Liver (tissue), 9 donors: Measurements from ENCODE around the gene MEGF11. TPM values are rescaled to one million over a fixed set of nuclear protein-coding genes. Genes with fewer than 3 reads are reported as not detected.

Source experiments
- DNase-seq: peaks from one replicate; pipeline ENCODE4 v3.0.0-alpha.2; 2017; ENCODE audit warnings: low spot score
- H3K27ac ChIP-seq, 2 donors: one replicate each; pipeline ENCODE4 v1.7.0; 2013; ENCODE audit warnings: inconsistent platforms in 2 of 2, low read length in 2 of 2, control low read depth in 1 of 2, low read depth in 1 of 2, mild to moderate bottlenecking in 1 of 2
- H3K27me3 ChIP-seq, 4 donors: one replicate each; pipeline versions ENCODE4 v1.6.1 to v1.7.0; 2013; ENCODE audit warnings: low read length in 3 of 4, inconsistent platforms in 1 of 4, mild to moderate bottlenecking in 1 of 4, moderate library complexity in 1 of 4; ENCODE audit not compliant: control insufficient read depth in 4 of 4, insufficient read depth in 4 of 4
- H3K36me3 ChIP-seq, 4 donors: one replicate each; pipeline versions ENCODE4 v1.6.1 to v1.7.0; 2013; ENCODE audit warnings: low read length in 3 of 4, mild to moderate bottlenecking in 3 of 4, low read depth in 1 of 4, moderate library complexity in 1 of 4; ENCODE audit not compliant: control insufficient read depth in 4 of 4, insufficient read depth in 3 of 4
- H3K4me1 ChIP-seq, 4 donors: one replicate each; pipeline versions ENCODE4 v1.6.1 to v1.7.0; 2013; ENCODE audit warnings: low read length in 3 of 4, mild to moderate bottlenecking in 3 of 4, moderate library complexity in 1 of 4; ENCODE audit not compliant: control insufficient read depth in 4 of 4, insufficient read depth in 4 of 4
- H3K4me3 ChIP-seq, 3 donors: one replicate each; pipeline versions ENCODE4 v1.6.1 to v1.7.0; 2013; ENCODE audit warnings: low read length in 3 of 3, control low read depth in 1 of 3, low read depth in 1 of 3, mild to moderate bottlenecking in 1 of 3
- H3K9ac ChIP-seq, 2 donors: one replicate each; pipeline ENCODE4 v1.7.0; 2013; ENCODE audit warnings: low read length in 2 of 2, mild to moderate bottlenecking in 2 of 2, moderate library complexity in 2 of 2, control low read depth in 1 of 2, low read depth in 1 of 2
- H3K9me3 ChIP-seq, 4 donors: one replicate each; pipeline versions ENCODE4 v1.6.1 to v1.7.0; 2013; ENCODE audit warnings: low read length in 3 of 4; ENCODE audit not compliant: control insufficient read depth in 4 of 4
- EGR1 ChIP-seq, 2 donors: IDR thresholded peaks; 2 replicates each; pipeline ENCODE4 v1.6.1; 2016 to 2018; ENCODE audit warnings: antibody characterized with exemption in 2 of 2, low read depth in 2 of 2
- FOXA1 ChIP-seq: IDR thresholded peaks from 2 replicates; pipeline ENCODE4 v1.6.1; 2016; ENCODE audit warnings: antibody characterized with exemption
- FOXA2 ChIP-seq: IDR thresholded peaks from 2 replicates; pipeline ENCODE4 v1.6.1; 2016; ENCODE audit warnings: antibody characterized with exemption
- GABPA ChIP-seq, 2 donors: IDR thresholded peaks in 1 of 2; conservative IDR thresholded peaks in 1 of 2; 2 replicates each; pipeline ENCODE4 v1.6.1; 2016; ENCODE audit warnings: antibody characterized with exemption in 2 of 2, mild to moderate bottlenecking in 1 of 2, moderate library complexity in 1 of 2
- HNF4A ChIP-seq, 2 donors: conservative IDR thresholded peaks; 2 replicates each; pipeline ENCODE4 v1.6.1; 2016; ENCODE audit warnings: antibody characterized with exemption in 2 of 2, mild to moderate bottlenecking in 2 of 2
- HNF4G ChIP-seq: IDR thresholded peaks from 2 replicates; pipeline ENCODE4 v1.6.1; 2016; ENCODE audit warnings: antibody characterized with exemption
- JUND ChIP-seq, 2 donors: IDR thresholded peaks; 2 replicates each; pipeline ENCODE4 v1.6.1; 2016; ENCODE audit warnings: antibody characterized with exemption in 2 of 2
- NR2F2 ChIP-seq: IDR thresholded peaks from 2 replicates; pipeline ENCODE4 v1.6.1; 2016; ENCODE audit warnings: antibody characterized with exemption
- RAD21 ChIP-seq, 2 donors: IDR thresholded peaks; 2 replicates each; pipeline ENCODE4 v1.6.1; 2016; ENCODE audit warnings: antibody characterized with exemption in 2 of 2, mild to moderate bottlenecking in 2 of 2
- RXRA ChIP-seq, 2 donors: IDR thresholded peaks; 2 replicates each; pipeline ENCODE4 v1.6.1; 2017 to 2018; ENCODE audit warnings: antibody characterized with exemption in 2 of 2, mild to moderate bottlenecking in 1 of 2
- SP1 ChIP-seq: IDR thresholded peaks from 2 replicates; pipeline ENCODE4 v1.6.1; 2018; ENCODE audit warnings: antibody characterized with exemption, mild to moderate bottlenecking
- TAF1 ChIP-seq: conservative IDR thresholded peaks from 2 replicates; pipeline ENCODE4 v1.6.1; 2016; ENCODE audit warnings: antibody characterized with exemption, mild to moderate bottlenecking
- YY1 ChIP-seq: IDR thresholded peaks from 2 replicates; pipeline ENCODE4 v1.6.1; 2016; ENCODE audit warnings: antibody characterized with exemption, mild to moderate bottlenecking
- WGBS: extraction: QIAGEN DNeasy Blood & Tissue Kit; methylation state at CpG from one replicate; pipeline ENCODE4 v1.1.7; 2013; 5-methylcytosine and 5-hydroxymethylcytosine counted together
- polyA plus RNA-seq, 2 donors: library from polyadenylated mRNA; stranded (reverse) in 1 of 2; unstranded in 1 of 2; fragments of 200-250 nt in 1 of 2; fragments of >200 nt in 1 of 2; fragmentation: Nextera tagmentation in 1 of 2; extraction: Ambion mirVana in 1 of 2; gene quantifications; one replicate each; pipeline versions ENCODE4 v1.2.1 to v1.2.3, GENCODE V29; 2013 to 2015
- total RNA-seq, 2 donors: library from RNA; depleted of rRNA; stranded (reverse); fragments of >200 nt; gene quantifications; one replicate each; pipeline ENCODE4 v1.2.3, GENCODE V29; 2014
- TF ChIP-seq, protein P1 (sequence below): IDR thresholded peaks from 2 replicates; pipeline ENCODE4 v1.6.1; 2016; ENCODE audit warnings: antibody characterized with exemption
- TF ChIP-seq, protein P2 (sequence below): IDR thresholded peaks from 2 replicates; pipeline ENCODE4 v1.6.1; 2016; ENCODE audit warnings: antibody characterized with exemption
- TF ChIP-seq, protein P3 (sequence below): IDR thresholded peaks from 2 replicates; pipeline ENCODE4 v1.6.1; 2016; ENCODE audit warnings: antibody characterized with exemption
- TF ChIP-seq, protein P4 (sequence below): IDR thresholded peaks from 2 replicates; pipeline ENCODE4 v1.6.1; 2016; ENCODE audit warnings: antibody characterized with exemption, mild to moderate bottlenecking
- TF ChIP-seq, protein P5 (sequence below): fragments of 150-350 bp; IDR thresholded peaks from 2 replicates; pipeline ENCODE4 v1.5.1; 2017; ENCODE audit warnings: improper control_type of control experiment, low read depth, low read length; ENCODE audit not compliant: missing input control
- donor health status: healthy.
- donor health status: healthy.
- donor health status: healthy.
- donor health status: healthy.
- donor health status: healthy.

MEGF11 gene
- total and polyA plus RNA-seq, 4 donors: under 0.01 to 0.51 (median 0.03) TPM; not detected in 1

DNA sequence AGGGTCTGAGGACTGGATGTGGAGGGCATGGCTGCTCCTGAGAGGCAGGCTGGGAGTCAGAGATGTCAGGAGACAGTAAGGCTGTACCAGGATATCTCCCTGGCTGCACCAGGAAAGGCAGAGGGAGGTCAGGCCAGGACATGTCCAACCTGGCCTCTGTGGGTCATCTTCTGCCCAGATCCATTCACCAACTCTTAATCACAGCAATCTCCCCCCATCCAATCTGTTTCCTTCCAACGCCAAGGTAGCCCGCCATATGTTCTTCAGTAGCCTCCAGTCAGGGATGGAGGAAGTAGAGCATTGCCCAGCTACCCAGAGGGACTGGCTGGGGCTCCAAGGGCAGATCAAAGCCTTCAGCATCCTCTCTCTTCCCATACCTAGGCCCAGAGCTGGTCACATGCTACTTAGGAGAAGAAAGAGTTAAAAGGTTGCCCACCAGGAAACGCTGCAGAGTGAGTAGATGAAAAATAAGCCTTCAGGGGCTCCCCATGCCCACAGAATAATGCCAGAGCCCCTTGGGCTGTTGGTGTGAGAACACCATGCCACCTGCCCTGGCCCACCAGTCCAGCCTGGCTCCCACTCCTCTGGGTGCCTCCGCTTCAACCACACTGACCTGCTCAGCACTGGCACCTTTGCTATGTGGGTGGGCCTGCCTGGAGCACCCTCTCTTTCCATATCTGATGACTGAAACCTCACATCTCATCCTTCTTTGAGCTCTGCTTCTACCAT, 176.8 kb downstream of the MEGF11 start:
- no peak for DNase-seq
- no peak overlapping the region for H3K4me3 ChIP-seq
- TF ChIP-seq FOXA1 (no peak), HNF4A (conservative IDR thresholded peaks at IDR 0.05) (no peak), RAD21 (IDR thresholded peaks at IDR 0.05) (no peak), SP1 (no peak), GABPA (IDR thresholded peaks at IDR 0.05 in 1 of 2, conservative IDR thresholded peaks at IDR 0.05 in 1 of 2) (no peak), YY1 (no peak), FOXA2 (no peak), JUND (IDR thresholded peaks at IDR 0.05) (no peak), TAF1 (no peak), HNF4G (no peak), NR2F2 (no peak), EGR1 (IDR thresholded peaks at IDR 0.05; ENCODE audit: low read depth in 2 of 2) (no peak), RXRA (IDR thresholded peaks at IDR 0.05) (no peak)
- TF ChIP-seq, protein P1, sequence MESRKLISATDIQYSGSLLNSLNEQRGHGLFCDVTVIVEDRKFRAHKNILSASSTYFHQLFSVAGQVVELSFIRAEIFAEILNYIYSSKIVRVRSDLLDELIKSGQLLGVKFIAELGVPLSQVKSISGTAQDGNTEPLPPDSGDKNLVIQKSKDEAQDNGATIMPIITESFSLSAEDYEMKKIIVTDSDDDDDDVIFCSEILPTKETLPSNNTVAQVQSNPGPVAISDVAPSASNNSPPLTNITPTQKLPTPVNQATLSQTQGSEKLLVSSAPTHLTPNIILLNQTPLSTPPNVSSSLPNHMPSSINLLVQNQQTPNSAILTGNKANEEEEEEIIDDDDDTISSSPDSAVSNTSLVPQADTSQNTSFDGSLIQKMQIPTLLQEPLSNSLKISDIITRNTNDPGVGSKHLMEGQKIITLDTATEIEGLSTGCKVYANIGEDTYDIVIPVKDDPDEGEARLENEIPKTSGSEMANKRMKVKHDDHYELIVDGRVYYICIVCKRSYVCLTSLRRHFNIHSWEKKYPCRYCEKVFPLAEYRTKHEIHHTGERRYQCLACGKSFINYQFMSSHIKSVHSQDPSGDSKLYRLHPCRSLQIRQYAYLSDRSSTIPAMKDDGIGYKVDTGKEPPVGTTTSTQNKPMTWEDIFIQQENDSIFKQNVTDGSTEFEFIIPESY: no peak
- TF ChIP-seq, protein P2, sequence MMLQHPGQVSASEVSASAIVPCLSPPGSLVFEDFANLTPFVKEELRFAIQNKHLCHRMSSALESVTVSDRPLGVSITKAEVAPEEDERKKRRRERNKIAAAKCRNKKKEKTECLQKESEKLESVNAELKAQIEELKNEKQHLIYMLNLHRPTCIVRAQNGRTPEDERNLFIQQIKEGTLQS: no peak
- TF ChIP-seq, protein P3, sequence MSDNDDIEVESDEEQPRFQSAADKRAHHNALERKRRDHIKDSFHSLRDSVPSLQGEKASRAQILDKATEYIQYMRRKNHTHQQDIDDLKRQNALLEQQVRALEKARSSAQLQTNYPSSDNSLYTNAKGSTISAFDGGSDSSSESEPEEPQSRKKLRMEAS: no peak
- TF ChIP-seq, protein P4, sequence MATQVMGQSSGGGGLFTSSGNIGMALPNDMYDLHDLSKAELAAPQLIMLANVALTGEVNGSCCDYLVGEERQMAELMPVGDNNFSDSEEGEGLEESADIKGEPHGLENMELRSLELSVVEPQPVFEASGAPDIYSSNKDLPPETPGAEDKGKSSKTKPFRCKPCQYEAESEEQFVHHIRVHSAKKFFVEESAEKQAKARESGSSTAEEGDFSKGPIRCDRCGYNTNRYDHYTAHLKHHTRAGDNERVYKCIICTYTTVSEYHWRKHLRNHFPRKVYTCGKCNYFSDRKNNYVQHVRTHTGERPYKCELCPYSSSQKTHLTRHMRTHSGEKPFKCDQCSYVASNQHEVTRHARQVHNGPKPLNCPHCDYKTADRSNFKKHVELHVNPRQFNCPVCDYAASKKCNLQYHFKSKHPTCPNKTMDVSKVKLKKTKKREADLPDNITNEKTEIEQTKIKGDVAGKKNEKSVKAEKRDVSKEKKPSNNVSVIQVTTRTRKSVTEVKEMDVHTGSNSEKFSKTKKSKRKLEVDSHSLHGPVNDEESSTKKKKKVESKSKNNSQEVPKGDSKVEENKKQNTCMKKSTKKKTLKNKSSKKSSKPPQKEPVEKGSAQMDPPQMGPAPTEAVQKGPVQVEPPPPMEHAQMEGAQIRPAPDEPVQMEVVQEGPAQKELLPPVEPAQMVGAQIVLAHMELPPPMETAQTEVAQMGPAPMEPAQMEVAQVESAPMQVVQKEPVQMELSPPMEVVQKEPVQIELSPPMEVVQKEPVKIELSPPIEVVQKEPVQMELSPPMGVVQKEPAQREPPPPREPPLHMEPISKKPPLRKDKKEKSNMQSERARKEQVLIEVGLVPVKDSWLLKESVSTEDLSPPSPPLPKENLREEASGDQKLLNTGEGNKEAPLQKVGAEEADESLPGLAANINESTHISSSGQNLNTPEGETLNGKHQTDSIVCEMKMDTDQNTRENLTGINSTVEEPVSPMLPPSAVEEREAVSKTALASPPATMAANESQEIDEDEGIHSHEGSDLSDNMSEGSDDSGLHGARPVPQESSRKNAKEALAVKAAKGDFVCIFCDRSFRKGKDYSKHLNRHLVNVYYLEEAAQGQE: no peak
- TF ChIP-seq, protein P5, sequence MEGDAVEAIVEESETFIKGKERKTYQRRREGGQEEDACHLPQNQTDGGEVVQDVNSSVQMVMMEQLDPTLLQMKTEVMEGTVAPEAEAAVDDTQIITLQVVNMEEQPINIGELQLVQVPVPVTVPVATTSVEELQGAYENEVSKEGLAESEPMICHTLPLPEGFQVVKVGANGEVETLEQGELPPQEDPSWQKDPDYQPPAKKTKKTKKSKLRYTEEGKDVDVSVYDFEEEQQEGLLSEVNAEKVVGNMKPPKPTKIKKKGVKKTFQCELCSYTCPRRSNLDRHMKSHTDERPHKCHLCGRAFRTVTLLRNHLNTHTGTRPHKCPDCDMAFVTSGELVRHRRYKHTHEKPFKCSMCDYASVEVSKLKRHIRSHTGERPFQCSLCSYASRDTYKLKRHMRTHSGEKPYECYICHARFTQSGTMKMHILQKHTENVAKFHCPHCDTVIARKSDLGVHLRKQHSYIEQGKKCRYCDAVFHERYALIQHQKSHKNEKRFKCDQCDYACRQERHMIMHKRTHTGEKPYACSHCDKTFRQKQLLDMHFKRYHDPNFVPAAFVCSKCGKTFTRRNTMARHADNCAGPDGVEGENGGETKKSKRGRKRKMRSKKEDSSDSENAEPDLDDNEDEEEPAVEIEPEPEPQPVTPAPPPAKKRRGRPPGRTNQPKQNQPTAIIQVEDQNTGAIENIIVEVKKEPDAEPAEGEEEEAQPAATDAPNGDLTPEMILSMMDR: no peak
- H3K4me1 ChIP-seq: no peaks in the 10 kb centered on the region
- H3K27me3 ChIP-seq: peaks cover 0 to 3% (median 0%) of the 10 kb centered on the region in 4 donors
- H3K27ac ChIP-seq: no peak overlapping the region
- no peaks in the 10 kb centered on the region for H3K36me3 ChIP-seq
- 85% methylated on average over 4 of the region's 4 CpGs for WGBS
- H3K9me3 ChIP-seq: no peaks in the 10 kb centered on the region
- H3K9ac ChIP-seq: no peak overlapping the region
